Measurements from ENCODE around the gene SLCO2B1.

DNA sequence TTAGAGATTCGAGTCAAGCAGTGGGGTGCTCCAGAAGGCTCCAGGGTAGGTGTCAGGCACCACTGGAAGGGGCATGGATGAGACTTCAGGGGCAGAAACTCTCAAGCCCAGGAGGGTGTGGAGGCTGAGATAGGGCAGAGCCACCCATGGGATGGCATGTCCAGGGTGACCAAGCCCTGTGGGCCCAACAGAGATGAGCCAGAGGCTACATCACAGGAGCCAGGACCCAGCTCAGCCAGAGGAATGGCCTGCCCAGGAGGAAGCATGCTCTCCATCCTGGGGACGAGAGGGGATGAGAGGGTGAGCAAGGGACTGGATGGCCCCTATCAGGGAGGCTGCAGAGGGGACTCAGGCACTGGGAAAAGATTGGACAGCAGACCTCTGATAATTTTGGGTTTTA is 42.8 kb downstream of the SLCO2B1 start:
- TF ChIP-seq, protein P1, sequence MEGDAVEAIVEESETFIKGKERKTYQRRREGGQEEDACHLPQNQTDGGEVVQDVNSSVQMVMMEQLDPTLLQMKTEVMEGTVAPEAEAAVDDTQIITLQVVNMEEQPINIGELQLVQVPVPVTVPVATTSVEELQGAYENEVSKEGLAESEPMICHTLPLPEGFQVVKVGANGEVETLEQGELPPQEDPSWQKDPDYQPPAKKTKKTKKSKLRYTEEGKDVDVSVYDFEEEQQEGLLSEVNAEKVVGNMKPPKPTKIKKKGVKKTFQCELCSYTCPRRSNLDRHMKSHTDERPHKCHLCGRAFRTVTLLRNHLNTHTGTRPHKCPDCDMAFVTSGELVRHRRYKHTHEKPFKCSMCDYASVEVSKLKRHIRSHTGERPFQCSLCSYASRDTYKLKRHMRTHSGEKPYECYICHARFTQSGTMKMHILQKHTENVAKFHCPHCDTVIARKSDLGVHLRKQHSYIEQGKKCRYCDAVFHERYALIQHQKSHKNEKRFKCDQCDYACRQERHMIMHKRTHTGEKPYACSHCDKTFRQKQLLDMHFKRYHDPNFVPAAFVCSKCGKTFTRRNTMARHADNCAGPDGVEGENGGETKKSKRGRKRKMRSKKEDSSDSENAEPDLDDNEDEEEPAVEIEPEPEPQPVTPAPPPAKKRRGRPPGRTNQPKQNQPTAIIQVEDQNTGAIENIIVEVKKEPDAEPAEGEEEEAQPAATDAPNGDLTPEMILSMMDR (IDR thresholded peaks at IDR 0.05): no peak
- no peak for TF ChIP-seq POLR2A (IDR thresholded peaks at IDR 0.05)

Data from heart left ventricle (tissue), 13 donors.